ENCODE measurements around the gene HOXB3.

GRCh38 chr17:48500435-48501426 lies 89.3 kb downstream of the HOXB3 start:
- TF ChIP-seq CTCF (IDR thresholded peaks at IDR 0.05) (no peak), POLR2A (IDR thresholded peaks at IDR 0.05) (no peak)
